Vagina (tissue), 2 donors: ENCODE measurements around the gene DSE. TPM values are rescaled to one million over a fixed set of nuclear protein-coding genes. Genes with fewer than 3 reads are reported as not detected.

ENCODE experiments used
- DNase-seq, 2 donors: peaks; one replicate each; pipeline ENCODE4 v3.0.0-alpha.2; 2017; ENCODE audit errors: extremely low spot score in 2 of 2
- H3K27ac ChIP-seq: fragments of 200-600 bp; sonication (generic); one replicate; pipeline ENCODE4 v1.5.1; 2019
- H3K27me3 ChIP-seq: fragments of 200-600 bp; sonication (generic); one replicate; pipeline ENCODE4 v1.5.1; 2019
- H3K36me3 ChIP-seq, 2 donors: fragments of 200-600 bp; sonication (generic); one replicate each; pipeline ENCODE4 v1.5.1; 2017 to 2019
- H3K4me1 ChIP-seq: fragments of 200-600 bp; sonication (generic); one replicate; pipeline ENCODE4 v1.5.1; 2019
- H3K4me3 ChIP-seq, 2 donors: fragments of 200-600 bp; sonication (generic); 1 replicate in 1 of 2; 2 replicates in 1 of 2; pipeline ENCODE4 v1.5.1; 2016 to 2019
- H3K9me3 ChIP-seq: fragments of 200-600 bp; sonication (generic); one replicate; pipeline ENCODE4 v1.5.1; 2019
- POLR2A ChIP-seq, 2 donors: fragments of 450-650 bp; IDR thresholded peaks; one replicate each; pipeline ENCODE4 v1.6.1; 2017; ENCODE audit warnings: antibody characterized with exemption in 2 of 2, mild to moderate bottlenecking in 2 of 2, moderate library complexity in 2 of 2
- POLR2AphosphoS5 ChIP-seq, 2 donors: sonication (generic); formaldehyde crosslinking; IDR thresholded peaks; one replicate each; pipeline ENCODE4 v1.9.0; 2017; ENCODE audit warnings: antibody characterized with exemption in 2 of 2, mild to moderate bottlenecking in 2 of 2, low read depth in 1 of 2; ENCODE audit not compliant: insufficient read depth in 1 of 2
- intact Hi-C: fragments of 100-400 bp; cut with DNase I; formaldehyde crosslinking; loops from one replicate; pipeline ENCODE4 v1.15.1; 2023
- total RNA-seq: library from RNA; depleted of rRNA; stranded (reverse); fragments of >200 nt; gene quantifications from one replicate; pipeline ENCODE4 v1.2.3, GENCODE V29; 2016
- TF ChIP-seq, protein P1 (sequence below), 3 experiments: fragments of 450-650 bp in 2 of 3; fragments of 200-600 bp in 1 of 3; sonication (generic) in 1 of 3; IDR thresholded peaks; one replicate each; pipeline ENCODE4 v1.5.1; 2017 to 2019; ENCODE audit warnings: antibody characterized with exemption in 3 of 3, mild to moderate bottlenecking in 2 of 3, moderate library complexity in 2 of 3

The DSE gene
- total RNA-seq, 1 donor from 2014 or later: 33.1 TPM

GRCh38 chr6:116406678-116407345 is 36.1 kb downstream of the DSE start:
- no peak for DNase-seq
- peaks cover 42% of the 10 kb centered on the region for H3K4me1 ChIP-seq
- TF ChIP-seq POLR2AphosphoS5 (IDR thresholded peaks at IDR 0.05; ENCODE audit: insufficient read depth in 1 of 2, low read depth in 1 of 2) (no peak), POLR2A (IDR thresholded peaks at IDR 0.05) (no peak)
- TF ChIP-seq, protein P1, sequence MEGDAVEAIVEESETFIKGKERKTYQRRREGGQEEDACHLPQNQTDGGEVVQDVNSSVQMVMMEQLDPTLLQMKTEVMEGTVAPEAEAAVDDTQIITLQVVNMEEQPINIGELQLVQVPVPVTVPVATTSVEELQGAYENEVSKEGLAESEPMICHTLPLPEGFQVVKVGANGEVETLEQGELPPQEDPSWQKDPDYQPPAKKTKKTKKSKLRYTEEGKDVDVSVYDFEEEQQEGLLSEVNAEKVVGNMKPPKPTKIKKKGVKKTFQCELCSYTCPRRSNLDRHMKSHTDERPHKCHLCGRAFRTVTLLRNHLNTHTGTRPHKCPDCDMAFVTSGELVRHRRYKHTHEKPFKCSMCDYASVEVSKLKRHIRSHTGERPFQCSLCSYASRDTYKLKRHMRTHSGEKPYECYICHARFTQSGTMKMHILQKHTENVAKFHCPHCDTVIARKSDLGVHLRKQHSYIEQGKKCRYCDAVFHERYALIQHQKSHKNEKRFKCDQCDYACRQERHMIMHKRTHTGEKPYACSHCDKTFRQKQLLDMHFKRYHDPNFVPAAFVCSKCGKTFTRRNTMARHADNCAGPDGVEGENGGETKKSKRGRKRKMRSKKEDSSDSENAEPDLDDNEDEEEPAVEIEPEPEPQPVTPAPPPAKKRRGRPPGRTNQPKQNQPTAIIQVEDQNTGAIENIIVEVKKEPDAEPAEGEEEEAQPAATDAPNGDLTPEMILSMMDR (IDR thresholded peaks at IDR 0.05): no peak
- H3K36me3 ChIP-seq: no peaks in the 10 kb centered on the region
- intact Hi-C loops: no loop called here
- H3K27me3 ChIP-seq: no peaks in the 10 kb centered on the region
- H3K4me3 ChIP-seq: no peak overlapping the region
- H3K27ac ChIP-seq: no peak overlapping the region
- H3K9me3 ChIP-seq: no peaks in the 10 kb centered on the region

GRCh38 chr6:116408491-116408890 is 37.7 kb downstream of the DSE start:
- Histone ChIP-seq H3K36me3 (no peaks in the 10 kb centered on the region), H3K4me3 (no peak overlapping the region), H3K9me3 (no peaks in the 10 kb centered on the region), H3K4me1 (peaks cover 38% of the 10 kb centered on the region), H3K27ac (no peak overlapping the region), H3K27me3 (no peaks in the 10 kb centered on the region)
- DNase-seq: no peak
- TF ChIP-seq, protein P1 (IDR thresholded peaks at IDR 0.05): no peak
- no peak for TF ChIP-seq POLR2A (IDR thresholded peaks at IDR 0.05)
- no peak for TF ChIP-seq POLR2AphosphoS5 (IDR thresholded peaks at IDR 0.05; ENCODE audit: insufficient read depth in 1 of 2, low read depth in 1 of 2)
- intact Hi-C loops: no loop called here

DNA sequence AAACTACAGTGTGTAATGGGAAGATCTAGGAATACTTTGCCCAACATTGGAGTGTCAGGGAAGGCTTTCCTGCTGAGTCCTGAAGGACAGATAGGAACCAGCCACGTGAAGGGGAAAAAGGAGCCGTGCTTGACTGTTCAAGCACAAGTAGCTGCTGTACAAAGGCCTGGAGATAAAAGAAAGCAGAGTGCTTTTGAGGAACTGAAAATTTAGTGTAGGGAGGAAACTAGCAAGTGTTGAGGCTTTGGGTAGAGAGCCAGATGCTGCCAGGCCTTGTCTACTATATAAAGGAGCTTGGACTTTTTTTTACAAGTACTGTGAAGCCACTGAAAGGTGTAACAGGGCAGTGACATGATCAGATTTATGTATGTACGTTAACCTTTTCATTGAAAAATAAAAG is 39.0 kb downstream of the DSE start:
- Histone ChIP-seq H3K27me3 (no peaks in the 10 kb centered on the region), H3K9me3 (no peaks in the 10 kb centered on the region), H3K4me3 (no peak overlapping the region), H3K27ac (no peak overlapping the region), H3K4me1 (peaks cover 34% of the 10 kb centered on the region), H3K36me3 (no peaks in the 10 kb centered on the region)
- TF ChIP-seq, protein P1 (IDR thresholded peaks at IDR 0.05): no peak
- no peak for TF ChIP-seq POLR2AphosphoS5 (IDR thresholded peaks at IDR 0.05; ENCODE audit: insufficient read depth in 1 of 2, low read depth in 1 of 2)
- TF ChIP-seq POLR2A (IDR thresholded peaks at IDR 0.05): no peak
- intact Hi-C loops: no loop called here
- DNase-seq: no peak

DNA sequence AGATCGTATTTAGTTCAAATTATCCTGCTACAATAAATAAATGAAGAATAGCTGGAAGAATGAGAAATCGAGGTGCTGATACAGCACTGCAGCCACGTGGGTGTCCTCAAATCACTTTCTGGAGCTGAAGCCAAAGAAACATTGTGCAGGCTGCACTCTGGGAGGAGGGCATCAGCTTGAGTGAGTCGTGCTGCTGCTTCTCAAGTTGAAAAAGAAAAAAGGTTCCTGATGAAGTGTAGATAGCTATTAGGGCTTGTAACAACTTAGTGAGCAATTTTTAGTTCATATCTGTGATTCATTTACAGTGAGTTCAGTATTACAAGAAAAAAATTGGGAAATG is 40.5 kb downstream of the DSE start:
- Histone ChIP-seq H3K27ac (no peak overlapping the region), H3K4me3 (no peak overlapping the region), H3K4me1 (peaks cover 27% of the 10 kb centered on the region), H3K27me3 (no peaks in the 10 kb centered on the region), H3K9me3 (no peaks in the 10 kb centered on the region), H3K36me3 (no peaks in the 10 kb centered on the region)
- TF ChIP-seq, protein P1 (IDR thresholded peaks at IDR 0.05): no peak
- TF ChIP-seq POLR2A (IDR thresholded peaks at IDR 0.05): no peak
- TF ChIP-seq POLR2AphosphoS5 (IDR thresholded peaks at IDR 0.05; ENCODE audit: insufficient read depth in 1 of 2, low read depth in 1 of 2): no peak
- intact Hi-C loops: no loop called here
- no peak for DNase-seq

DNA sequence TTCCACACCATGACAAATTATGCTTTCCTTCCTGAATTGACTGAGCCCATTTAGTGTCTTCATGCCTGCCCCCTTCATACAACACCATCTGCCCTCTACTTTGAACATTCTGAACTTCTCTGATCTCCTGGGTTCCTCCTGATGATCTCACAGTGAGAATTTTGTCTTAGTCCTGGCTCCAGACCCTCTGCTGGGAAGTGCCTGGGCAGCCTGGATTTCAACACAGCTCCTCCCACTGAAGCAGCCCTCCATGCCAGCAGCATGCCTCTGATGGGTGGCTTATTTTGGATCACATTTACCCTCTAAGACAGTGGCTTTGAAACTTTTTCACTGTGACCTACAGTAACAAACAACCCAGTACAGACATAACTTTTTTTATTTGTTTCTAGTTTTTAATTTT is 41.5 kb downstream of the DSE start:
- peaks cover 26% of the 10 kb centered on the region for H3K4me1 ChIP-seq
- no peaks in the 10 kb centered on the region for H3K27me3 ChIP-seq
- no peak for DNase-seq
- no peak overlapping the region for H3K4me3 ChIP-seq
- no peak for TF ChIP-seq POLR2A (IDR thresholded peaks at IDR 0.05)
- TF ChIP-seq, protein P1 (IDR thresholded peaks at IDR 0.05): no peak
- no peak for TF ChIP-seq POLR2AphosphoS5 (IDR thresholded peaks at IDR 0.05; ENCODE audit: insufficient read depth in 1 of 2, low read depth in 1 of 2)
- no peak overlapping the region for H3K27ac ChIP-seq
- H3K9me3 ChIP-seq: no peaks in the 10 kb centered on the region
- intact Hi-C loops: no loop called here
- no peaks in the 10 kb centered on the region for H3K36me3 ChIP-seq
